Measurements from ENCODE around the gene CTDSP1. TPM values are rescaled to one million over a fixed set of nuclear protein-coding genes. Genes with fewer than 3 reads are reported as not detected.

Gene CTDSP1
- total RNA-seq, 4 donors from 2014 or later = 74.7 to 163 (median 96.3) TPM

GRCh38 chr2:218401890-218402289, 2.2 kb downstream of the CTDSP1 start:
- TF ChIP-seq CTCF (IDR thresholded peaks at IDR 0.05; ENCODE audit: low read depth) = no peak

GRCh38 chr2:218402491-218402901, 2.8 kb downstream of the CTDSP1 start:
- no peak for TF ChIP-seq CTCF (IDR thresholded peaks at IDR 0.05; ENCODE audit: low read depth)

DNA sequence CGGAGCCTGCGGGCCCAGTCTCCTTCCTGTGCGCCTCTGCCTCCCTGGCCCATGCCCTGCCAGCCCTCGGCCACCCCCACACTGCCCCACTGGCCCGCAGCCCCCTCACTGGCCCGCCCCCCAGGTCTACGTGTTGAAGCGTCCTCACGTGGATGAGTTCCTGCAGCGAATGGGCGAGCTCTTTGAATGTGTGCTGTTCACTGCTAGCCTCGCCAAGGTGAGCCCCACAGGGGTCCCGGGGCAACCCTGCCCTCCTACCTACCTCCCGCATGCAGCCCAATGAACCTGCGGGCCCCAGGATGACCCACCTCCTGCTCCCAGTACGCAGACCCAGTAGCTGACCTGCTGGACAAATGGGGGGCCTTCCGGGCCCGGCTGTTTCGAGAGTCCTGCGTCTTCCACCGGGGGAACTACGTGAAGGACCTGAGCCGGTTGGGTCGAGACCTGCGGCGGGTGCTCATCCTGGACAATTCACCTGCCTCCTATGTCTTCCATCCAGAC, 3.3 kb downstream of the CTDSP1 start:
- TF ChIP-seq CTCF (IDR thresholded peaks at IDR 0.05; ENCODE audit: low read depth) = no peak

- no peak for TF ChIP-seq CTCF (IDR thresholded peaks at IDR 0.05; ENCODE audit: low read depth)
These were observed 4.1 kb downstream of the CTDSP1 start for GRCh38 chr2:218403810-218404209.

- no peak for TF ChIP-seq CTCF (IDR thresholded peaks at IDR 0.05; ENCODE audit: low read depth)
These were observed 4.8 kb downstream of the CTDSP1 start for GRCh38 chr2:218404351-218405085.

GRCh38 chr2:218405086-218405745, 5.5 kb downstream of the CTDSP1 start:
- no peak for TF ChIP-seq CTCF (IDR thresholded peaks at IDR 0.05; ENCODE audit: low read depth)

DNA sequence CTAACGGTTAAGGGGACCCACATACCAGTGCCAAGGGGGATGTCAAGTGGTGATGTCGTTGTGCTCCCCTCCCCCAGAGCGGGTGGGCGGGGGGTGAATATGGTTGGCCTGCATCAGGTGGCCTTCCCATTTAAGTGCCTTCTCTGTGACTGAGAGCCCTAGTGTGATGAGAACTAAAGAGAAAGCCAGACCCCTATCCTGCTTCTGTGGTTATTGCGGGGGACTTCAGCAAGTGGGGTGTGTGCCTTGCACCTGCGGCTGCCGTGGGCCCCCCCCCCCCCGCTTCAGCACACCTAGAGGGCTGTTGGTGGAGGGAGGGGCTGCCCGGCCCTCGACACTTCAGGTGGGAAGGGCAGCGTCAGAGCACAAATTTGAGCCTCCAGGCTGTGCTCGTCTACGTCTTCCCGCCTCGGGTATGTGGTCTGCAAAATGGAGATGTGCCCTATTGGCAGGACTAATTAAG, 6.1 kb downstream of the CTDSP1 start:
- TF ChIP-seq CTCF (IDR thresholded peaks at IDR 0.05; ENCODE audit: low read depth) = no peak
